Gastroesophageal sphincter (tissue), 4 donors: Measurements from ENCODE around the gene KRR1. TPM values are rescaled to one million over a fixed set of nuclear protein-coding genes. Genes with fewer than 3 reads are reported as not detected.

ENCODE experiments used
- ATAC-seq: fragments of 150-250 bp; one replicate; pipeline ENCODE4 v1.9.1; 2016; ENCODE audit warnings: mild to moderate bottlenecking, moderate library complexity
- H3K27ac ChIP-seq, 4 donors: fragments of 200-600 bp; sonication (generic) in 3 of 4; 1 replicate in 3 of 4; 2 replicates in 1 of 4; pipeline ENCODE4 v1.5.1; 2016 to 2019
- H3K27me3 ChIP-seq: fragments of 200-600 bp; sonication (generic); one replicate; pipeline ENCODE4 v1.5.1; 2019
- H3K36me3 ChIP-seq, 2 donors: fragments of 200-600 bp; sonication (generic); one replicate each; pipeline ENCODE4 v1.5.1; 2019; ENCODE audit warnings: control low read depth in 1 of 2
- H3K4me1 ChIP-seq, 3 donors: fragments of 200-600 bp; sonication (generic); 1 replicate in 2 of 3; 2 replicates in 1 of 3; pipeline ENCODE4 v1.5.1; 2016 to 2019; ENCODE audit warnings: control low read depth in 2 of 3
- H3K4me3 ChIP-seq, 2 donors: fragments of 200-600 bp; sonication (generic); one replicate each; pipeline ENCODE4 v1.5.1; 2019; ENCODE audit warnings: mild to moderate bottlenecking in 1 of 2, moderate library complexity in 1 of 2
- H3K9me3 ChIP-seq, 3 donors: fragments of 200-600 bp; sonication (generic); one replicate each; pipeline ENCODE4 v1.5.1; 2017 to 2019; ENCODE audit warnings: control low read depth in 2 of 3
- EP300 ChIP-seq: sonication (generic); formaldehyde crosslinking; IDR thresholded peaks from one replicate; pipeline ENCODE4 v1.6.1; 2017; ENCODE audit warnings: antibody characterized with exemption, mild to moderate bottlenecking
- POLR2A ChIP-seq, 2 donors: fragments of 450-650 bp; IDR thresholded peaks; one replicate each; pipeline ENCODE4 v1.6.1; 2017; ENCODE audit warnings: antibody characterized with exemption in 2 of 2, mild to moderate bottlenecking in 2 of 2, moderate library complexity in 1 of 2
- POLR2AphosphoS5 ChIP-seq: sonication (generic); formaldehyde crosslinking; IDR thresholded peaks from one replicate; pipeline ENCODE4 v1.6.1; 2017; ENCODE audit warnings: antibody characterized with exemption
- WGBS, 2 donors: methylation state at CpG; one replicate each; pipeline ENCODE4 v1.1.5; 2018; ENCODE audit warnings: low coverage in 1 of 2; 5-methylcytosine and 5-hydroxymethylcytosine counted together
- total RNA-seq, 4 donors: library from RNA; depleted of rRNA; stranded (reverse); fragments of >200 nt; gene quantifications; one replicate each; pipeline ENCODE4 v1.1.0, GENCODE V29; 2016
- TF ChIP-seq, protein P1 (sequence below), 4 experiments: fragments of 200-600 bp in 2 of 4; fragments of 450-650 bp in 2 of 4; sonication (generic) in 1 of 4; IDR thresholded peaks; one replicate each; pipeline ENCODE4 v1.5.1; 2017 to 2019; ENCODE audit warnings: antibody characterized with exemption in 4 of 4, mild to moderate bottlenecking in 2 of 4, moderate library complexity in 2 of 4

Gene KRR1
- total RNA-seq, 4 donors from 2014 or later: 33.0 to 46.2 (median 36.6) TPM

DNA sequence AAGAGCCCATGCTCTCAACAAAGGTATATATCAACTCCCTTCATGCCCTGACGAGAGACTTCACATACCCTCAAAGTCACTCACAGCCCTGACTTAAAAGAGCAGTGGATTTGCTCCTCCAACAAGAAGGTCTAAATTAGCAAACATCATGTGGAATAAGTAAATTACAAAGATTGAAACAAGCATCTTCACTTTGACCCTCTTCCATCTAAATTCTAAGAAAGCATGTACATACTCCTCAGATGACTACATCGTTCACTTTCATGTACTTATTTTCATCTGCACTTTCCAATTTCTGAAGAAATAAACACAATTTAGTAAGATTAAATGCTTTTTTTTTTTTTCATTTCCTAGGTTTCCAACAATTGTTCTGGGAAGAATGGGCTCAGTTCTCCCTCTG lies 38.6 kb upstream of the KRR1 start:
- no peak overlapping the region for H3K4me3 ChIP-seq

DNA sequence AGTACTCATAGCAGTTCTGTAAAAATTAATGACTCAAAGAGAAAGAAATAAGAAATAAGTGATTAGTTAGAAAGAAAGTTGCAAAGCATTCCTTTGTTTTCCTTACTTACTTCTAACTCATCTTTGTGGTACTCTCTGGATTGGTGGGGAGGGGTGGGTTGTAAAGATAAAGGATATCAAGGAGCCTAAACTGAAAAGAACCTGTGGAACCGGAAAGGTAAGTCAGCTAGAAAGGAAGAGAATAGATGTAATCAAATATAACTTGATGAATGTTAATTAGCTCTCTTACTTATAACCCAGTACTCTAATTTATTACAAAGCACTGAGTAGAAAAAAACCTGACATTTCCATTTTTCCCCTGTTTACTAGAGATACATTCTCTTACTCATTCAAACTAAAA lies 37.5 kb upstream of the KRR1 start:
- H3K4me3 ChIP-seq: no peak overlapping the region
- 80 to 87% methylated on average over 1 of the region's 1 CpG for WGBS, 2 donors
- no peak for TF ChIP-seq POLR2AphosphoS5
- TF ChIP-seq, protein P1, sequence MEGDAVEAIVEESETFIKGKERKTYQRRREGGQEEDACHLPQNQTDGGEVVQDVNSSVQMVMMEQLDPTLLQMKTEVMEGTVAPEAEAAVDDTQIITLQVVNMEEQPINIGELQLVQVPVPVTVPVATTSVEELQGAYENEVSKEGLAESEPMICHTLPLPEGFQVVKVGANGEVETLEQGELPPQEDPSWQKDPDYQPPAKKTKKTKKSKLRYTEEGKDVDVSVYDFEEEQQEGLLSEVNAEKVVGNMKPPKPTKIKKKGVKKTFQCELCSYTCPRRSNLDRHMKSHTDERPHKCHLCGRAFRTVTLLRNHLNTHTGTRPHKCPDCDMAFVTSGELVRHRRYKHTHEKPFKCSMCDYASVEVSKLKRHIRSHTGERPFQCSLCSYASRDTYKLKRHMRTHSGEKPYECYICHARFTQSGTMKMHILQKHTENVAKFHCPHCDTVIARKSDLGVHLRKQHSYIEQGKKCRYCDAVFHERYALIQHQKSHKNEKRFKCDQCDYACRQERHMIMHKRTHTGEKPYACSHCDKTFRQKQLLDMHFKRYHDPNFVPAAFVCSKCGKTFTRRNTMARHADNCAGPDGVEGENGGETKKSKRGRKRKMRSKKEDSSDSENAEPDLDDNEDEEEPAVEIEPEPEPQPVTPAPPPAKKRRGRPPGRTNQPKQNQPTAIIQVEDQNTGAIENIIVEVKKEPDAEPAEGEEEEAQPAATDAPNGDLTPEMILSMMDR (IDR thresholded peaks at IDR 0.05): no peak
- no peak for TF ChIP-seq EP300
- TF ChIP-seq POLR2A (IDR thresholded peaks at IDR 0.05): no peak
- no peaks in the 10 kb centered on the region for H3K9me3 ChIP-seq
- no peak for ATAC-seq
- H3K27me3 ChIP-seq: no peaks in the 10 kb centered on the region
- peaks cover 0 to 27% (median 13%) of the 10 kb centered on the region in 3 donors for H3K4me1 ChIP-seq
- H3K36me3 ChIP-seq: no peaks in the 10 kb centered on the region
- H3K27ac ChIP-seq: no peak overlapping the region

More for the DNA sequence above, 38.6 kb upstream of the KRR1 start:
- H3K4me1 ChIP-seq: peaks cover 0 to 34% (median 13%) of the 10 kb centered on the region in 3 donors
- no peaks in the 10 kb centered on the region for H3K36me3 ChIP-seq
- H3K27ac ChIP-seq: no peak overlapping the region
- no peak for TF ChIP-seq POLR2A (IDR thresholded peaks at IDR 0.05)
- no peak for TF ChIP-seq EP300
- TF ChIP-seq POLR2AphosphoS5: no peak
- TF ChIP-seq, protein P1 (IDR thresholded peaks at IDR 0.05): no peak
- 35 to 42% methylated on average over 2 of the region's 2 CpGs for WGBS, 2 donors
- ATAC-seq: no peak
- no peaks in the 10 kb centered on the region for H3K9me3 ChIP-seq
- no peaks in the 10 kb centered on the region for H3K27me3 ChIP-seq

DNA sequence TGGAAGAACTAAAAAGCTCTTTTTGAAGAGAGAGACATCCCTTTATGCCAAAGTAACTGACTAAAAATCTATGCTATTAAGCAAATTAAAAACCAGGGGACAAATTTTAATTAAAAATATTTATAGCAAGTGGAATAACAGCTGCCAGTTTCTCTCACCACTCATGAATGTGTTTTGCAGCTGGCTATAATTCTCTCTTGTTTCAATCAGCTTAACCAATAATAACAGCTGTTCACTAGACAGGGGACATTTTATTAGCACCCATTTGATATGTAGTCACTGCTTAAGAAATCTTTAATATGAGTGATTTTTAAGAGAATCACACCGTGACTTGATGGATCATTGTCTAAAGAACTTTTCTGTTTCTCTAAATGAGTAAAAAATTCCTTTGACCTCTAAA lies 34.2 kb upstream of the KRR1 start:
- H3K9me3 ChIP-seq: no peaks in the 10 kb centered on the region
- WGBS, 2 donors: 88 to 100% methylated on average over 1 of the region's 1 CpG
- H3K36me3 ChIP-seq: no peaks in the 10 kb centered on the region
- no peak overlapping the region for H3K4me3 ChIP-seq
- H3K27ac ChIP-seq: no peak overlapping the region
- H3K27me3 ChIP-seq: no peaks in the 10 kb centered on the region
- TF ChIP-seq EP300 (no peak), POLR2AphosphoS5 (no peak), POLR2A (IDR thresholded peaks at IDR 0.05) (no peak)
- TF ChIP-seq, protein P1 (IDR thresholded peaks at IDR 0.05): no peak
- H3K4me1 ChIP-seq: peaks cover 0 to 12% (median 6%) of the 10 kb centered on the region in 3 donors
- no peak for ATAC-seq

DNA sequence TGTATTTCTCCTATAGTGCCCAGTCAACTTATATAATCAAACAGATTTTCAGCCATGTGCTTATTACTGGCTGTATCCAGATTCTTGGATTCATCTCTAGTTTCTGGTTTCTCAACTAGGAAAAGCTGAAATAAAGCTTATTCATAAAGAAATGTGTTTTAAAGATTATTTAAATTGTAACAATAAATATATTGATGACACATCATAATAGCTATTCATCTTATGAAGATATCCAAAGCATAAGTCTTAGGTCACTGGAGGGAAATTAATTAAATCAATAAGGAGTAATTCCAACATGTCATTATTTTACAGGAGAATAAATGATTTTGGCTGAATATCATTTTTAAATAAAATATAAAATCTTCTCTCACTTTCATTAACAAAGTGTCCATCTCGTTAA lies 32.1 kb upstream of the KRR1 start:
- no peak for TF ChIP-seq EP300
- TF ChIP-seq POLR2AphosphoS5: no peak
- TF ChIP-seq, protein P1 (IDR thresholded peaks at IDR 0.05): no peak
- TF ChIP-seq POLR2A (IDR thresholded peaks at IDR 0.05): no peak
- WGBS, 2 donors: 80 to 96% methylated on average over 1 of the region's 1 CpG
- no peak for ATAC-seq

DNA sequence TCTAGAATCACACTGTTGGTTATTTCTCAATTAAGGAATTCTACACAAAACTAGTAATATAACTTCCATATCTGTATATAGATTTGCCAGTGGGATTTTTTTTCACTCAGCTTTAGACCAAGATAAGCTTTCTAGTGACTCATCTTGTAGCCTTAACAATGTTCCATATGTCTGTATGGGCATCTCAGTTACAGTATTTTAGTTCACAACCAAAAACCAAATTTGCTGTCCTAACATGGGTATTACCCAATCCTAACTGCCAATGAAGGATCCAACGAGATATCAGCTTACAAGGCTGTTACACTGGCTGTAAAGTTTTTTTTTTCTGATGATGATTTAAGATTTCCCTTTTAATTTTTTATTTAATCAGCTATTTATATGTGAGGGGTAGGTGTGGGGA lies 31.5 kb upstream of the KRR1 start:
- TF ChIP-seq, protein P1 (IDR thresholded peaks at IDR 0.05): no peak
- TF ChIP-seq POLR2AphosphoS5 (no peak), POLR2A (IDR thresholded peaks at IDR 0.05) (no peak), EP300 (no peak)
- Histone ChIP-seq H3K27ac (no peak overlapping the region), H3K9me3 (no peaks in the 10 kb centered on the region), H3K36me3 (no peaks in the 10 kb centered on the region), H3K4me1 (no peaks in the 10 kb centered on the region), H3K4me3 (no peak overlapping the region), H3K27me3 (no peaks in the 10 kb centered on the region)
- WGBS, 2 donors: 70 to 83% methylated on average over 1 of the region's 1 CpG
- ATAC-seq: no peak

More for the DNA sequence above, 32.1 kb upstream of the KRR1 start:
- no peak overlapping the region for H3K4me3 ChIP-seq
- H3K4me1 ChIP-seq: no peaks in the 10 kb centered on the region
- no peaks in the 10 kb centered on the region for H3K27me3 ChIP-seq
- H3K9me3 ChIP-seq: no peaks in the 10 kb centered on the region
- H3K36me3 ChIP-seq: no peaks in the 10 kb centered on the region
- H3K27ac ChIP-seq: no peak overlapping the region
